ENCODE measurements around the gene CLK2.
"Not testable (repeated sequence)": the region's sequence is repeated elsewhere in the genome, so short reads cannot be mapped to it uniquely, and the experiment has no call there.

Gene CLK2

DNA sequence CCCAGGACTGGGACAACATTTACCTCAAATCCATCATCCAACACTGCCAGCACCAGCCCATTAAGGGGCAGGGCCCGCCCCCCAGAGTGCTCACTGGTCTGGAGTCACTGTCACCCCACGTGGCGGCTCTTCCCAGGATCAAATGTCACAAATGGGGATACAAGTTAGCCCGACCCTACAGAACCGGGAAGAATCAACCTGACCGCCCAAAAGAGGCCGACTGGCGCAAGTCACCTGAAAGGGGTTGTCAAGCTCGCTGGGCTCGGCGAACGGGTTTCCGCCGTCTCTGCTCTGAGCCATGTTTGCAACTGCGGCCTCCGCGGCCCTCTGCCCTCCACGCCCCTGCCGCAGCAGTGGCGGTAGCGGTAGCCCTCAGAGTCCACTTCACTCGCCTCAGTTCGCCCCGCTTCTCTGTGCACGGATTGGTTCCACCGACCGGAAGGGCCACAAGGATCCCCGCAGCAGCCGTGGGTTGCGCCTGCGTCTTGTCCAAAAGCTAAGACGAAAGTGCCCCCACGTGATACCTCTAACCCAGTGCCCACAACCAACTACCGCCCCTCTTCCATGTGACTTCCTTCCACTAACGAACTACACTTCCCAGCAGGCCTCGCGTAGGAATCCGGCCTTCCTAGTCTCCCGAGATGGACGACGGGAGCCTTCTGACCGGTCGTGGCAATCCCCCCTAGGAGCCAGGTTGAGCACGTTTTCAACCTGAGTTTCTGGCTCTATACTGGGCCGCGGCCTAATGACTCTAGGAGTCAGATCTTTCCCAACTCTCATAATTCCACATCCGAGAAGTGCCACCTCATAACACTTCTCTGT, 11.2 kb downstream of the CLK2 start, which contains the start of gene SCAMP3:
Gene SCAMP3 (minus strand): TSS at position 509 of the 822 bp plus-strand sequence. CDS start 209 bp downstream, at position 300.
- peak; percentile 77 for DNase-seq

DNA sequence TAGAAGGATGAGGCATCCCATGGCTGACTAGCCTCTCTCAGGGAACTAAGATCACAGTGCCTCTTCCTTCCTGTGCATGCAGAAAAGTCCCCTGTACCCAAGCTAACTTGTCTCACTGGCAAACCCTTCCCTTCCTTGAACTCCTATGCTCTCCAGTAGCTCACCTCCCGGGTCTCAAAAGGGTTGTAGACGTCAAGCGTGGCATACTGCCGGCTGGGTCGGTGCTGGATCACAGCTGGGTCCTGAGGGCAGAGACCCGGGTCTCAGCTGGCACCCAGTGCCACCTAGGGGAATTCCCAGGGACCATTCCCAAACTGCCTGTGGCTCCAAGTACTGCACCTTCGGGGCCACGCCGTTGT, 11.8 kb downstream of the CLK2 start:
- no peak for DNase-seq

DNA sequence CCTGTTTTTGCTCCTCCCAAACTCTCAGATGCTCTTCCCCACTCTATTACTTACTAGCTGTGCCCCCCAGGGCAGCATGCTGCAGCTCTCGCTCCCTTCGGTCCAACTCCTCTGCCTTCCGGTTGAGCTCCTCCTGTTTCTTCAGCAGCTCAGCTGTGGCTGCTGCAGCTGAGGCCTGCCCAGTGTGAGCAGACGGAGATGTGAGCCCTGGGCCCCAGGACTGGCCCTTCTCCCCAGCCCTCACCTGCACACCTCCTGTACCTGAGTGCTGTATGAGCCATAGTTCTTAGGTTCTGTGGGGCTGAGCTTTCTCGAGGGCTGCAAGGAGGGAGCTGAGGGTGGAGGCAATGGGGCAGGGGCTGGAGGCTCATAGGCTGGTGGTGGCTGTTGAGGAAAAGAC, 13.0 kb downstream of the CLK2 start:
- DNase-seq = no peak

DNA sequence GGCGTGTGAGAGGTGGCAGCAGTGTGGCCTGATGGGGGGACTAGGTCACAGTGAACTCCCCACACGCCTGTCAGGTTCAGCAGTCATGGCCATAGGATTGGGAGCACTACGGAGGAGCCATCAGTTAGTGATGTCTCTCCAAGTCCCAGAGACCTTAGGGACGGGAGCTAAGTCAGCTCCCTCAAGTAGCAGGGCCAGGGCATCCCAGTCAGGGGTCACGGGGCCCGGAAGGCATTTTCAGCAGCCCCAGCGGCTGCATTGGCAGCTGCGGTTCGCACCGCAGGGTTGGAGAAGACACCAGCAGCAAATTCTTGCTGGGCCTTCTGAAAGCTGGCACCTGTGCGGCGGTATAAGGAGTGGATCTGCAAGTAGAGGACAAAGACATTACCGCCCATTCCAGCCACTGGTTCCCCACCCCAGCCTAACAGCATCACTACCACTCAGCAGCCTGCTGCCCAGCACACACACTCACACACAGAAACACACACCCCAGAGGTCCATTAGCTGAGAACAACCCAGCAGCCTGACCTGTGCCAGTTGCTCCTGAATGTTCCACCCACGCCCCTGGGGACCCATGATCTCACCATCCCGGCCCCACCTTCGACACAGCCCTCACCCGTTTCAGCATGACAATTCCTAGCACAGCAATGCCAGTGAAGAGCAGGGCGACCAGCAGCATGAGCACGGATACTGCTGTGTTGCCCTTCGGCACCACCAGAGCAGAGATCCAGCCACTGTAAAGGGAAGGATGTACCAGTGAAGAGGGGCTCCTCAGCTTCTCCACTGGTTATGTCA, 17.0 kb downstream of the CLK2 start:
- DNase-seq = no peak

DNA sequence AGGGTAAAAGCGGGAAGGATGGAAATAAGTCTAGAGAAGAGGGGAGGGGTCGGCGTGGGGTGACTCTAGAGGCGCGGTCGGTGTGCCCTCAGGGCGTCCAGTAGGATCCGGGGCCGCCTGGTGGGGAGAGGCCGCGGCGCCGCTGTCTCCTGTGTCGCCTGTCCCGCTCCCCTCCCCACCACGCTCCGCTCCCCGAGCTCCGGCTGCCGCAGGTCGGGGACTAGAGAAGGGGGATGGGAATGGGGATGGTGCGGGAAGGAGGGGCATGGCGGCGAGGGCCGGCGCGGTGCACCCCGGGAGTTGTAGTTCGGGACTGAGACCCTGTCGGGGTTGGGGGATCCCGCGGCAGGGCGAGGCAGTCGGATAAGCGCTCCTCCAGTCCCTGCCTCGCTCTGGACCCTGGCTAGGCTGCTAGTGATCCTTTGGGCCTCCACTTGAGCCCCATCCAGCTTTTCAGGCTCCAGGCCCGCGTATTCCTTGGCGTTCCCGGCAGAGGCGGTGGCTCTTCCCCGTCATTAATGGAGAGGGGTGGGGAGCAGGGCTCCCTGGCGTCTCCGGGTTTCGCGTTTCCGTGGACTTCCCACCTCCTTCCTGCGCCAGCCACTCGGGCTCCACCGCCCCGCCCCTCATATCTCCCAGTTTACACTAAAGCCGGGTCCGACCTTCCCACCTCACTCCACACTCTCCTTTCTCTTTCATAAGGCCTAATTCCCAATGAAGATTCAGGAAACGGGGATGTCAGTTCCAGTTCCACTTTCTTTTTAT, 17.9 kb downstream of the CLK2 start, which contains the start of gene ENTREP3:
Gene ENTREP3 (minus strand): TSS at position 241 of the 765 bp plus-strand sequence. CDS start 606 bp downstream, outside the sequence.
- peak; percentile 66 for DNase-seq

DNA sequence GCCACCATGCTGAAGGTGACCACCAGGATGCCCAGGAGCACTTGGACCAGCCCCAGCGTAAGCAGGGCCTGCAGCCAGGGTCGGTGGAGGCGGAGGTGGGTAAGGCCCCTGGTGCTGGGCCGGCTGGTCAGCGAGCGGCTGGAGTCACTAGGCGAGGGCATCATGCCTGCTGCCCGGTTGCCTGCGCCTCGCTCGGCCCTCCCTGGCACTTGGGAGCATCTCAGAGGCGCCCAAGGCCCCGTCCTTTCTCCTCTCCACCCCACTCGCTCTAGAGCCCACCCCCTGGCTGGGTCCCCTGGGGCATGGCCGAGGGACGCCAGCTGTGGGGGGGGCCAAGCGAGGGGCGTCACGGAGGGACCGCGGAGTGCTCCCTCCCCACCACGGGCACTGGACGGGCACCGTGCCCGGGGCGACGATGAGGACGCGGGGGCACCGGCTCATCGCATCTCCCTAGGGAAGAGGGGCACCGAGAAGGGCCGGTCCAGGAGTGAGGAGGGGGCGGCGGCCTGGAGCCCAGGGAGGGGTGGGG, 18.5 kb downstream of the CLK2 start:
- no peak for DNase-seq

DNA sequence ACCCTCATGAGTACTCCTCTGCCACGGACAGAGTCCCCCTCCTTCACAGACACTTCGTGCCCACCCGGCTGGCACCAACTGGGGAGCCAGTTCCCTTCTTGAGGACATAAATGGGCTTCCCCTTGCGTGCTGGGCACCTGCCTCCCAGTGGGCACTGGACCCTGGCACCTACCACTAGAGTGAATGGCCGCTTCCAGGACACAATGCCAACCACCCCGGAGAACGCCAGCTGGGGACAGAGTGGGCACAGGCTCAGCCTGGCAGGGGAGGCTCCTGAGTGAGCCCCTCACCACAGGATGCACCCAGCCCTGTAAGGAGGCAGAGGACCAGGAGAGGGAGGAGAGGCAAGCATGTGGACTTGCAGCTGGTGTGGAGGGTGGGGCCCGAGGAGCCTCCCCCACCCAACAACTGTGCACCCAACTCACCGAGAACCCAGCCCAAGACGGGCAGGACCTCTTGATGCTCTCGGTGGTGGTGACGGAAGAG, 19.0 kb downstream of the CLK2 start:
- DNase-seq = no peak

DNA sequence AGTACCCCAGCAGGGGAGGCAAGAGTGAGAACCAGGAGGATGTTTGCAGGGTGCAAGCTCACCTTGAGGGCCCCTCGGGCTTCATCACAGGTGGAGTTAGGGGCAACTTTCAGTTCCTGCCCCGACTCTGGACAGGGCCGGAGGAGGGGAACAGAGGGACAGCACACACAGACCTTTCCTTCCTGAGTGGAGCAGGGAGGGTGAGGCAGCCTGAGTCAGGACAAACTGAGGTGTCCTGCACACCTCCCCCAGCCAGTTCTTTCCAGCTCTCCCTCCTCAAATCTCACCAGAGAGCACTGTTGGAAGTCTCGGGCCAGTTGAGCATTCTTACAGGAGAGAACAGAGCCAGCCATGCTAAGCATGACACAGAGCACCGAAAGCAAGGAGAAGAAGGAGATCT, 19.5 kb downstream of the CLK2 start:
- no peak for DNase-seq

DNA sequence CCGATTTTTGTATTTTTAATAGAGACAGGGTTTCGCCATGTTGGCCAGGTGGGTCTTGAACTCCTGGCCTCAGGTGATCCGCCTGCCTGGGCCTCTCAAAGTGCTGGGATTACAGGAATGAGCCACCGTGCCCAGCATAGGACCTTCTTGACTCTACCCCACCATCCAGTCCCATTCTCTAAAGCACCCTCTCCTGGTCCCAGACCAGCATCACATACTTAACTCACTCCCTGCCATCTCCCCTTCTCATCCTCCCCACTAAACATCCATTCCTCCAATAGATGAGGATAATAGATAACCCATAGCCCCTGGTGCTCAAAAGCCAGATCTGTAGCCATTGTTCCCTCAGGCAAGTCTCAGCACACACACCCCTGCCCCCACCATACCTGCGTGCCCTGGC, 20.1 kb downstream of the CLK2 start:
- DNase-seq = no peak

DNA sequence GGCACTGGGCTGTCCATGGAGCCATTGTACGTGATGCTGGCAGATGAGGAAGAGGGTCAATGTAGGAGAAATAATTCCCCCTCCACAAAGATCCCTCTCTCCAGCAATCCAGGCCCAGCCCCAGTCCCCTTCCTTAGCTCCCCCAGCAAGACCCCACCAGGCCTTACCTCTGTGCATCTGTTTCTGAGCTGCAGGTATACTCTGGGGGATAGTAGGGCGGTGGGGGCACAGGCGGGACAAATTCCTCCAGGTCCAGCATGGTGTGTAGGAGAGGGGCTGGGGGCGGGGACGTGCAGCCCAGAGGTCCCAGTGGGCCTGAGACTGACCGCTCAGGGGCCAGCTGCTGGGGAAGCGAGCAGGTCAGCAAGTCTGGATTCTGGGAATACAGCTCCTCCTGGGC, 21.7 kb downstream of the CLK2 start:
- DNase-seq = no peak

DNA sequence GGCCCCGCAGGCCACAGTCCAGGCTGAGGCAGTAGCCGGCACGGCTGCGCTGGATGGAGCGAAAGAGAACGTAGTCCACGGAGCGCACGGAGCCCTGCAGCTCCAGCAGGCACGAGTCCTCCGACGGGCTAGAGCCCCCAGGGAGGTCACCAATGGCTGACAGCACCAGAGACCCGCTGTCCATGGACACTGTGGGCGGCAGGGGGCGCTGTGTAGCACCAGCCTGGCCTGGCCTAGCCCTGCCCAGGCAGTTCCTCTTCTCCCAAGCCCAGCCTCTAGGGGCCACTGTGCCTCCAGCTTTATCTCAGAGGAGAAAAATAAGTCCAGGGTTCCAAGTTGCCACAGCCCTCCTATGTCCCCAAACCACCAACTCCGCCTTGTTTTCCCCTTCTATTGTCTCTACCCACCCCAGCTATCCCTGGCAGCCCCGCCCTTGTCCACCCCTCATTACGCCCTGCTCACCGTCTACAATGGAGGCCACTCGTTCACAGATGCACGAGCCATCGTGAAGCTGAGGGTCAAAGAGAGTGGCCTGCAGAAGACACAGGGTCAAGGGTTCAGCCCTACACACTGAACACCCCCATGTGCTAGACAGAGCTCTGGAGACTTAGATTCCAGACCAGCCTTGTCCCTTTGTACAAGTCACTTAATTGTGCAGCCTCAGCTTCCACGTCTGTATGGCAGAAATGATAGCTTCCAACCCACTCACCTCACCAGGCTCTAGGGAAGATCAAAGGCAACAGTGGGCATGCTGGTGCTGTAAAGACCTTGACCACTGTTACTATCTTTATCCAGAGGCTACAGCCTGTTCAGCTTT, 22.5 kb downstream of the CLK2 start:
- peak; percentile 95 for DNase-seq

DNA sequence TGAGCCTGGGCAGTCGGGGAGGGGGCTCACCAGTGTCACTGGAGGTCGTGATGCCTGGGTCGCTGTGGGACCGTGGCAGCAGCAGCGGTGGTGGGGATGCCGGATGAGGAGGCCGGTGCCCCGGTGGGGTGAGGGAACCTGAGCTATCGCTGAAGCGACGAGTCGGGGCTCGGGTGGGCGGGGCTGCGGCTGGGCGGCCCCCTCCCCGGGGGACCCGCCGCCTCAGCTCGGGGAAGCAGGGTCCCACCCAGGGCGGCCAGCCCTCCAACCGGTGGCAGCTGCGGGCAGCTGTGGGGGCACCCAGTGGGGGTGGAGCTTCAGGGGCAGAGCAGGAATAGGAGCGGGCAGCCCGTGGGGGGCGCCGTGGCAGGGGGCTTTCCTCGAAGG, 23.1 kb downstream of the CLK2 start:
- DNase-seq = peak; percentile 57

DNA sequence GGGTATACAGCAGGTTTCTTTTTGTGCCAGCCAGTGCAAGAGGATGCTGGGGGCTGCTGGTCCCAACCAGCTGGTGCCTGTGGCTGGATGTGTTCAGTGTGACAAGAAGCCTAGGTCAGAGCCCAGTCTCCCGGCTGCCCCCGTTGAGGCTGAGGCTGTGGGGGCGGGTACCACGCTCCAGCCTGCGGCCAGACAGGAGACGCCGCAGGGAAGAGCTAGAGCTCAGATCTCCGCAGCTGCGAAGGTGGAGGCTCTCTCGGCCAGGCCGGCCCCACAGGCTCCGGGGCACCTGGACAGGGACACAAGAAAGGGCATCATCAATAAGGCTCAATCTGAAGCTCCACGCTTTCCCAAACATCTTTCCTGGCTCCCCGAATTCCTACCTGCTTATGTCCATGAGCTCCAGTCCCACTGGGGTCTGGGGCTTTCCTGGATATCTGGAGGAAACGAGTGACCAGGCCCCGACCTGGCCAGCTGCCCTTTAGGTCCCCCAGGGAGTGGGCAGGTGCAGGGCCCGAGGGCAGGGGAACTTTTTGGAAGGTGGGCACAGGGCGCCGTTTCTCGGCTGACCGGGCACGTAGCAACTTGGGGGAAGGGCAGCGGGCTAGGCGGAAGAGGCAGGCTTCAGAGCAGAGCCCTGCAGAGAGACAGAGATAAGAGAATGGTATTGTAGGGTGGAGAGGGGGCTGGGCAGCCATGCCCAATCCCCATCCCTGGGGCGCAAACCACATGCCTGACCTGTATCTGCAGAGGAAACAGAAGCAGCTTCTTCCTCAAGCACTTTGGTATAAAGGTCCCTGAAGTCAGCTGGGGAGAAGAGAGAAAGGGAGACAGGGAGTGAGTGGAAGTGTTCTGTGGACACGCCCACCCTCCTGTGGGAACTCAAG, 25.4 kb downstream of the CLK2 start:
- DNase-seq = no peak

DNA sequence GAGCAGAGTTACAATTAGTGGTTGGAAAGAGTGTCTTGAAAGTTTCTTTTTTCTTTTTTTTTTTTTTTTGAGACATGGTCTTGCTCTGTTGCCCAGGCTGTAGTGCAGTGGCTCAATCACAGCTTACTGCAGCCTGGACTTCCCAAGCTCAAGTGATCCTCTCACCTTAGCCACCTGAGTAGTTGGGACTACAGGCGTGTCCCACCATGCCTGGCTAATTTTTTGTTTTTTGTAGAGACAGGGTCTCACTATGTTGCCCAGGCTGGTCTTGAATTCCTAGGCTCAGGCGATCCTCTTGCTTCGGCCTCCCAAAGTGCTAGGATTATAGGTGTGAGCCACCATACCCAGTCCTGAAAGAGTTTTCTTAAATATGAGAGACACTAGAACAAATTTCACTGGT, 26.5 kb downstream of the CLK2 start:
- not testable (repeated sequence) for DNase-seq

DNA sequence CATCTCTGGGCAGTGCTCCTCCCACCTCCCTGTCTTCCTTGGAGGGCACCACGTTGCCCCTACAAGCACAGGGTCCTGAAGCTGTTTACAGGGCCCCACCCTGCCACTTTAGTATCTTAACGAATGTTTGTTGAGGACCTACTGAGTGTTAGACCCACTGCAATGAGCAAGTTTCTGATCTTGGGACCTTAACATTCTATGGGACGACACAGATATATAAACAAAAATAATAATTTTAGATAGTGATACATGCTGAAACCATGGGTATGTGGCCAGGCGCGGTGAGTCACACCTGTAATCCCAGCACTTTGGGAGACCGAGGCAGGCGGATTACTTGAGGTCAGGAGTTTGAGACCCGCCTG, 28.2 kb downstream of the CLK2 start:
- no peak for DNase-seq

DNA sequence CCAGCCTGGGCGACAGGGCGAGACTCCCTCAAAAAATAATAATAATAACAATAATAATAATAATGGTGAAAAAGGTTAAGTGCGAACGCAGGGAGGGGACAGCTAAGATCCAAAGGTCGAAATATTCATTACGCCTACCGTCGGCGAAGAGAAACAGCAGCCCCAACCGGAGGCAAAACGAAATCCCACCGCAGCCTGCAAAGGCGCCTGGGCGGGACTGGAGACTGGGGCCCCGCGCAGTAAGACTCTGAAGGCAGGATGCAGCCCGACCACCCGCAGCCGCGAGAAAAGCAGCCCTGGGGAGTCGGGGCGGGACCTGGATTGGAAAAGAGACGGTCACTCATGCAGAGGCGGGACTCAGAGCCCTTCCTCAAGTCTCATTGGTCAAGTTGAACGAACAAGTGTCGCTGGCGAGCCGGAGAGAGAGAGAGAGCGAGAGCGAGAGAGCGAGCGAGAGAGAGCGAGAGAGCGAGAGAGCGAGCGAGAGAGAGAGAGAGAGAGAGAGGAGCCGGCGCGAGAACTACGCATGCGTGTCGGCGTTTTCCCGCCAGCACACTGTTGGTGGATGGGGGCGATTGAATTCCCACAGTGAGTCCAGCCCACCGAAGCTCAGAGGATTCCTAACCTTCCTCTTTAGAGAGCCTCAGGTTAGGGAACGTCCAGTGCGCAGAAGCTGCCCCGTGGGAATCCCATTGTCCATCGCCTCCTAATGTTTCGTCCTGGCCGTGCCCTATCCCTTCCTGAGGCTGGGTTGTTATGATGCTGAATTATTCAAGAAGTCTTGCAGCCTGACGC, 28.7 kb downstream of the CLK2 start:
- peak; percentile 94 for DNase-seq

DNA sequence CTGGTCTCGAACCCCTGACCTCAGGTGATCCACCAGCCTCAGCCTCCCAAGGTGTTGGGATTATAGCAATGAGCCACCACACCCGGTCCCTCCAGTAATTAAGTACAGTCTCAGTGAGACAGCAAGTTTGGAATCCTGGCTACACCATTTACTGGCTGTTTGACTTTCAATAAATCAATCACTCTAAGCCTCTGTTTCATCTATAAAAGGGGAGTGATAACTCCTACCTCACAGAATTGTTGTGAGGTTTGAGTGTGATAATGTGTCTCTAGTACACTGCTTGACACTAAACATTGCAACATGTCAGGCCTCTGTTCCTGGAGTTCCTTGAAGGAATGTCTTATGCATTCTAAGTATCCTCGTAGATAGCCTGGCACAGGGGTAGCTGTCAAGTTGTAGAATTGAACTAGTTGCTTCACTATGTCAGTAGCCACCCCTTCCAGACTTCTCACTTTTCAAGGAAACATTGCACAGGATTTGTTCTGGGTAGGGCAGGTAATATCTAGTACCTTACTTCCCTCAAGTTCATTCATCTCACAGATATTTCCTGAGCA, 30.4 kb downstream of the CLK2 start:
- DNase-seq = no peak

DNA sequence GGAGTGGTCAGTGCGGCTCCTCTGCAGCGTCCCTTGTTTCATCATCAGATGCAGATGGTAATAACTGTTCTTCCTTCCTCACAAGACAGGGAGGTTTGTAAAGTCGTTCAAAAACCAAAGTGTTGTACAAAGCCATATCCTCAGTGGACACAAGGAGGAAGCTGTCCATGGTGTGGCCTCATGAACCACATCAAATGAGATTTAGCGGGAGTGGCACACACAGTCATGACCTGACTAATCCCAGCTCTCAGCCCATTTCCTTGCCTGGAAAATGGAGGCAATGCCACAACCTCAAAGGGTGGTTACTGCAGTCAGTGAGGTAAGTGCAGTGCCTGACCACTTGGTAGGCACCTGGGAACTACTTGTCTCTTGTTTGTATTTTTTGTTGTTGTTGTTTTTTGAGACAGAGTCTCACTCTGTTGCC, 31.5 kb downstream of the CLK2 start:
- DNase-seq = no peak

DNA sequence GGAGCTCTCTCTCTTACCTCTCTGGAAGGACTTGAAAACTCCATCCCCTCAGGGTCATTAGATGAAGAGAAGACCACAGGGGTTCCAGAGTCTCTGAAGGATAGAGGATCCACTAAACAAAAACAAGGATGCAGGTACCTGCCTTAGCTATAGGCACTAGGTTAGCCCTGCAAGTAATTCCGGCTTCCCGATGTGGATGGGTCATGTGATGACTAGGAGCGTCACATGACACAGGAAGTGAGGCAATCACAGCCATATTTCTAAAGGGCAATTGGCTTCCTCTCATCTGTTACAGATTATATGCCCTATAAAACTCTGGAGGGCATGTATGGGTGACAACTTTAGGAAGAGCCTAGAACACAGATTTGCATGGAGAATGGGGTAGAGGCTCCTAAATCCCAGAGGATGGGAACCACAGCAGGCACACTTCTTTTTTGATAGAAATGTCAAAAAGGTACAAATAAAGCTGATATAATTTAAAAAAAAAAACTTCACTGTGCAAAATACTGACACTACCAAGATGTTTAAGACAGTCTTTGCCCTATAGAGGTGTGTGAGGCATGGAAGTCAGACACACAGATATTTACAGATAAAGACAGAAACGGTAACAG, 32.1 kb downstream of the CLK2 start:
- peak; percentile 48 for DNase-seq

Data from effector CD8-positive, alpha-beta T cell (primary cell).